GM12873 (cell line): ENCODE measurements around the gene RAPGEF4.

Experiments used
- TF ChIP-seq, protein P1 (sequence below): IDR thresholded peaks from 2 replicates; pipeline ENCODE4 v1.5.1; 2012; ENCODE audit warnings: low read depth, mild to moderate bottlenecking, moderate library complexity, low read length, control low read depth; ENCODE audit not compliant: insufficient read depth; ENCODE audit errors: missing control alignments

RAPGEF4 gene

GRCh38 chr2:172988728-172989127 lies 253.1 kb downstream of the RAPGEF4 start:
- TF ChIP-seq, protein P1, sequence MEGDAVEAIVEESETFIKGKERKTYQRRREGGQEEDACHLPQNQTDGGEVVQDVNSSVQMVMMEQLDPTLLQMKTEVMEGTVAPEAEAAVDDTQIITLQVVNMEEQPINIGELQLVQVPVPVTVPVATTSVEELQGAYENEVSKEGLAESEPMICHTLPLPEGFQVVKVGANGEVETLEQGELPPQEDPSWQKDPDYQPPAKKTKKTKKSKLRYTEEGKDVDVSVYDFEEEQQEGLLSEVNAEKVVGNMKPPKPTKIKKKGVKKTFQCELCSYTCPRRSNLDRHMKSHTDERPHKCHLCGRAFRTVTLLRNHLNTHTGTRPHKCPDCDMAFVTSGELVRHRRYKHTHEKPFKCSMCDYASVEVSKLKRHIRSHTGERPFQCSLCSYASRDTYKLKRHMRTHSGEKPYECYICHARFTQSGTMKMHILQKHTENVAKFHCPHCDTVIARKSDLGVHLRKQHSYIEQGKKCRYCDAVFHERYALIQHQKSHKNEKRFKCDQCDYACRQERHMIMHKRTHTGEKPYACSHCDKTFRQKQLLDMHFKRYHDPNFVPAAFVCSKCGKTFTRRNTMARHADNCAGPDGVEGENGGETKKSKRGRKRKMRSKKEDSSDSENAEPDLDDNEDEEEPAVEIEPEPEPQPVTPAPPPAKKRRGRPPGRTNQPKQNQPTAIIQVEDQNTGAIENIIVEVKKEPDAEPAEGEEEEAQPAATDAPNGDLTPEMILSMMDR = no peak

DNA sequence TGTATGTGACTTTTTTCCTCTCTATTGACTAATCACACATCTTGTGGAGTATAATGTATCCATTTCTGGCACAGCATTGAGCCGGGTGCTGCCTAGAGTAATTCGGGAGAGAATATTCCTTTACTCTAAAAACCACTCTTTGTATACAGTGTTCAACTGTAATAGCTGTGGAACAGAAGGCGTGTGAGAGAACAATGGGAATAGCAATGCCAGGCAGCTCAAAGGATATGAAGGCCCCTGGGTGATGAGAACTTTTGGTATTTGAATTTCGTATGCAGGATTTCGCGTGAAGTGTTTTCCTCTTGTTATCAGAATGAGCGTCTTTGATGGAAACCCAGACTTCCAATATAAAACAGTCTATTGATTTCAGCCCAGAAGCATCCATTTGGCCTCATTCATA lies 255.4 kb downstream of the RAPGEF4 start:
- TF ChIP-seq, protein P1 = no peak

DNA sequence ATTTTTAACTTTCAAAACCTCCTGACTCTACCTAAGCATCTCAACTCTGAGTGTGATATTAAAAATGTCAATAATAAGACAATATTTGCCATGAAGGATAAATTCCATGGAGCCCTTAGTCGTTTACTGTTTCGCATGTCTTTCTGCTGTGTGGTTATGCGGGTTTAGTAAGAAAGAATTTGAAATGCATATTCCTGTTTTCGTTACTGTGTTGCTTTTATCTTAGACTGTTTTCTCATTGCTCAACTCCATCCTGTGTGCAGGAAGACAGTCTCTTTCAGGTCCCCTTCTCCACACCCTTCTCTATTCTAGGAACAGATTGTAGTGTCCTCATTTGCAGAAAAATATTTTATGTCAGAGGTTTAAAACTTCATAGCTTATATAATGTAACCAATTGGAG lies 257.5 kb downstream of the RAPGEF4 start:
- TF ChIP-seq, protein P1 = no peak

- TF ChIP-seq, protein P1 = no peak
These were observed 258.5 kb downstream of the RAPGEF4 start for GRCh38 chr2:172993931-172994717.

- TF ChIP-seq, protein P1 = no peak
These were observed 259.2 kb downstream of the RAPGEF4 start for GRCh38 chr2:172994864-172995263.

- TF ChIP-seq, protein P1 = no peak
These were observed 259.9 kb downstream of the RAPGEF4 start for GRCh38 chr2:172995323-172996244.

- TF ChIP-seq, protein P1 = no peak
These were observed 260.8 kb downstream of the RAPGEF4 start for GRCh38 chr2:172996387-172996961.
